Stomach smooth muscle (tissue), 2 donors: ENCODE results near the gene CACNA2D2.
A peak's percentile ranks its signal among the peaks of the same experiment; 100 is the strongest.

Experiments used
- H3K27ac ChIP-seq: one replicate; pipeline ENCODE4 v1.7.0; 2013; ENCODE audit warnings: mild to moderate bottlenecking, low read length, inconsistent platforms
- H3K27me3 ChIP-seq, 2 donors: one replicate each; pipeline ENCODE4 v1.7.0; 2013; ENCODE audit warnings: low read length in 2 of 2; ENCODE audit not compliant: insufficient read depth in 2 of 2, control insufficient read depth in 1 of 2
- H3K36me3 ChIP-seq, 2 donors: one replicate each; pipeline ENCODE4 v1.7.0; 2013; ENCODE audit warnings: low read length in 2 of 2; ENCODE audit not compliant: control insufficient read depth in 2 of 2, insufficient read depth in 2 of 2
- H3K4me1 ChIP-seq: one replicate; pipeline ENCODE4 v1.7.0; 2013; ENCODE audit warnings: low read length; ENCODE audit not compliant: control insufficient read depth, insufficient read depth
- H3K4me3 ChIP-seq, 2 donors: one replicate each; pipeline ENCODE4 v1.7.0; 2013; ENCODE audit warnings: low read length in 2 of 2
- H3K9ac ChIP-seq, 2 donors: one replicate each; pipeline ENCODE4 v1.7.0; 2013; ENCODE audit warnings: low read length in 2 of 2, mild to moderate bottlenecking in 1 of 2
- H3K9me3 ChIP-seq, 2 donors: one replicate each; pipeline ENCODE4 v1.7.0; 2013; ENCODE audit warnings: low read length in 2 of 2; ENCODE audit not compliant: control insufficient read depth in 2 of 2
- donor health status: healthy.
- donor health status: Pancreatic carcinoma.

CACNA2D2 gene

GRCh38 chr3:50334339-50335075 lies 168.9 kb downstream of the CACNA2D2 start:
- H3K9ac ChIP-seq, result peak overlapping the region; percentile 36 to 42
- H3K4me1 ChIP-seq, result peaks cover 46% of the 10 kb centered on the region
- H3K4me3 ChIP-seq, result no peak overlapping the region
- H3K27ac ChIP-seq, result peak overlapping the region; percentile 64
- H3K36me3 ChIP-seq, result peaks cover 29% of the 10 kb centered on the region in 2 donors
- H3K27me3 ChIP-seq, result no peaks in the 10 kb centered on the region
- H3K9me3 ChIP-seq, result no peaks in the 10 kb centered on the region

GRCh38 chr3:50333744-50334328 lies 169.6 kb downstream of the CACNA2D2 start:
- Histone ChIP-seq H3K4me1 (peaks cover 45% of the 10 kb centered on the region), H3K9me3 (no peaks in the 10 kb centered on the region), H3K27ac (peak overlapping the region; percentile 64), H3K4me3 (peak overlapping the region in 1 of 2 donors; percentile 35), H3K36me3 (peaks cover 30 to 32% of the 10 kb centered on the region in 2 donors), H3K9ac (peak overlapping the region; percentile 29 to 42), H3K27me3 (no peaks in the 10 kb centered on the region)

GRCh38 chr3:50331364-50331907 lies 172.0 kb downstream of the CACNA2D2 start:
- H3K27ac ChIP-seq, result no peak overlapping the region
- H3K36me3 ChIP-seq, result peaks cover 30 to 32% of the 10 kb centered on the region in 2 donors
- no peak overlapping the region for H3K4me3 ChIP-seq
- H3K4me1 ChIP-seq, result peaks cover 45% of the 10 kb centered on the region
- H3K9me3 ChIP-seq, result no peaks in the 10 kb centered on the region
- no peaks in the 10 kb centered on the region for H3K27me3 ChIP-seq
- H3K9ac ChIP-seq, result no peak overlapping the region

GRCh38 chr3:50330330-50330729 lies 173.1 kb downstream of the CACNA2D2 start:
- Histone ChIP-seq H3K27ac (no peak overlapping the region), H3K9me3 (no peaks in the 10 kb centered on the region), H3K36me3 (peaks cover 39 to 41% of the 10 kb centered on the region in 2 donors), H3K4me1 (peaks cover 34% of the 10 kb centered on the region), H3K27me3 (no peaks in the 10 kb centered on the region), H3K4me3 (no peak overlapping the region), H3K9ac (no peak overlapping the region)

- Histone ChIP-seq H3K36me3 (peaks cover 36 to 38% of the 10 kb centered on the region in 2 donors), H3K9me3 (no peaks in the 10 kb centered on the region), H3K27me3 (no peaks in the 10 kb centered on the region), H3K27ac (peak within 1 kb of the TSS; percentile 81), H3K4me1 (peaks cover 29% of the 10 kb centered on the region), H3K4me3 (peak within 1 kb of the TSS; percentile 90 to 92), H3K9ac (peak within 1 kb of the TSS; percentile 90 to 93)
These were observed 175.3 kb downstream of the CACNA2D2 start, which contains the start of gene TUSC2 for GRCh38 chr3:50327943-50328691. TUSC2 (minus strand) TSS chr3:50328223; CDS start chr3:50328099, 124 bp downstream.

GRCh38 chr3:50327129-50327528 lies 176.3 kb downstream of the CACNA2D2 start:
- Histone ChIP-seq H3K27me3 (no peaks in the 10 kb centered on the region), H3K9ac (peak overlapping the region; percentile 90 to 93), H3K4me3 (peak overlapping the region; percentile 90 to 92), H3K9me3 (no peaks in the 10 kb centered on the region), H3K36me3 (peaks cover 34 to 36% of the 10 kb centered on the region in 2 donors), H3K27ac (peak overlapping the region; percentile 81), H3K4me1 (peaks cover 36% of the 10 kb centered on the region)

GRCh38 chr3:50326182-50326541 lies 177.3 kb downstream of the CACNA2D2 start:
- peaks cover 38% of the 10 kb centered on the region for H3K4me1 ChIP-seq
- no peak overlapping the region for H3K4me3 ChIP-seq
- H3K36me3 ChIP-seq, result peaks cover 25 to 28% of the 10 kb centered on the region in 2 donors
- no peaks in the 10 kb centered on the region for H3K9me3 ChIP-seq
- H3K9ac ChIP-seq, result no peak overlapping the region
- no peak overlapping the region for H3K27ac ChIP-seq
- no peaks in the 10 kb centered on the region for H3K27me3 ChIP-seq

GRCh38 chr3:50325497-50326181 lies 177.8 kb downstream of the CACNA2D2 start:
- Histone ChIP-seq H3K4me1 (peaks cover 39% of the 10 kb centered on the region), H3K36me3 (peaks cover 20 to 23% of the 10 kb centered on the region in 2 donors), H3K9me3 (no peaks in the 10 kb centered on the region), H3K4me3 (no peak overlapping the region), H3K27ac (no peak overlapping the region), H3K9ac (no peak overlapping the region), H3K27me3 (no peaks in the 10 kb centered on the region)

GRCh38 chr3:50325113-50325480 lies 178.3 kb downstream of the CACNA2D2 start:
- Histone ChIP-seq H3K9me3 (no peaks in the 10 kb centered on the region), H3K9ac (no peak overlapping the region), H3K27ac (no peak overlapping the region), H3K27me3 (no peaks in the 10 kb centered on the region), H3K4me1 (peaks cover 44% of the 10 kb centered on the region), H3K36me3 (peaks cover 14 to 18% of the 10 kb centered on the region in 2 donors), H3K4me3 (no peak overlapping the region)
